SK-N-SH treated with all-trans-retinoic acid at 6 μM for 48 hours (cell line): ENCODE results near the gene SGK2.

ENCODE experiments used
- ARNTL ChIP-seq: fragments of 450-650 bp; formaldehyde crosslinking; IDR thresholded peaks from 2 replicates; pipeline ENCODE4 v1.5.0; 2020; ENCODE audit warnings: low read depth, mild to moderate bottlenecking, moderate library complexity, borderline replicate concordance
- CSDC2 ChIP-seq: fragments of 250-450 bp; sonication (Bioruptor Pico); IDR thresholded peaks from 2 replicates; pipeline ENCODE4 v1.5.0; 2020; ENCODE audit warnings: mild to moderate bottlenecking, moderate library complexity
- CSRNP3 ChIP-seq: fragments of 250-450 bp; sonication (Bioruptor Pico); IDR thresholded peaks from 2 replicates; pipeline ENCODE4 v1.5.1; 2021; ENCODE audit warnings: mild to moderate bottlenecking, moderate library complexity
- ESRRG ChIP-seq: fragments of 250-450 bp; sonication (Bioruptor Pico); IDR thresholded peaks from 2 replicates; pipeline ENCODE4 v1.6.1; 2021; ENCODE audit warnings: mild to moderate bottlenecking
- GLIS3 ChIP-seq: fragments of 250-450 bp; sonication (Bioruptor Pico); IDR thresholded peaks from 2 replicates; pipeline ENCODE4 v1.5.0; 2020; ENCODE audit warnings: mild to moderate bottlenecking, moderate library complexity
- ISL1 ChIP-seq: fragments of 250-450 bp; sonication (Bioruptor Pico); IDR thresholded peaks from 2 replicates; pipeline ENCODE4 v2.1.2; 2022; ENCODE audit warnings: mild to moderate bottlenecking, moderate library complexity
- RARB ChIP-seq: fragments of 250-450 bp; sonication (Bioruptor Pico); IDR thresholded peaks from 2 replicates; pipeline ENCODE4 v1.8.0; 2021; ENCODE audit warnings: mild to moderate bottlenecking, moderate library complexity
- SNAI2 ChIP-seq: fragments of 250-450 bp; sonication (Bioruptor Pico); IDR thresholded peaks from 2 replicates; pipeline ENCODE4 v1.5.0; 2020; ENCODE audit warnings: mild to moderate bottlenecking, moderate library complexity
- TCF4 ChIP-seq: fragments of 250-450 bp; sonication (Bioruptor Pico); IDR thresholded peaks from 2 replicates; pipeline ENCODE4 v1.8.0; 2021; ENCODE audit warnings: mild to moderate bottlenecking, moderate library complexity, borderline replicate concordance
- ZC3H10 ChIP-seq: fragments of 250-450 bp; sonication (Bioruptor Pico); IDR thresholded peaks from 2 replicates; pipeline ENCODE4 v1.5.1; 2021; ENCODE audit warnings: mild to moderate bottlenecking, moderate library complexity
- ZFP3 ChIP-seq: fragments of 250-450 bp; sonication (Bioruptor Pico); IDR thresholded peaks from 2 replicates; pipeline ENCODE4 v1.5.0; 2020; ENCODE audit warnings: mild to moderate bottlenecking, moderate library complexity
- ZNF565 ChIP-seq: fragments of 450-650 bp; formaldehyde crosslinking; conservative IDR thresholded peaks from 2 replicates; pipeline ENCODE4 v1.5.0; 2020; ENCODE audit warnings: low read depth, mild to moderate bottlenecking, moderate library complexity
- ZNF8 ChIP-seq: fragments of 450-650 bp; formaldehyde crosslinking; IDR thresholded peaks from 2 replicates; pipeline ENCODE4 v1.5.0; 2020; ENCODE audit warnings: mild to moderate bottlenecking, moderate library complexity
- TF ChIP-seq, protein P1 (sequence below): fragments of 250-450 bp; sonication (Bioruptor Pico); IDR thresholded peaks from 2 replicates; pipeline ENCODE4 v1.8.0; 2020; ENCODE audit warnings: mild to moderate bottlenecking, moderate library complexity, borderline replicate concordance

GRCh38 chr20:43534016-43534415, 24.8 kb upstream of the SGK2 start:
- TF ChIP-seq ZC3H10 (CRISPR knock-in tag), result no peak
- TF ChIP-seq CSDC2 (CRISPR knock-in tag), result no peak
- TF ChIP-seq SNAI2 (CRISPR knock-in tag), result no peak
- no peak for TF ChIP-seq ESRRG (CRISPR knock-in tag)
- no peak for TF ChIP-seq CSRNP3 (CRISPR knock-in tag)
- no peak for TF ChIP-seq RARB
- no peak for TF ChIP-seq ARNTL
- no peak for TF ChIP-seq ZFP3 (CRISPR knock-in tag)
- TF ChIP-seq TCF4, result no peak
- TF ChIP-seq, protein P1, sequence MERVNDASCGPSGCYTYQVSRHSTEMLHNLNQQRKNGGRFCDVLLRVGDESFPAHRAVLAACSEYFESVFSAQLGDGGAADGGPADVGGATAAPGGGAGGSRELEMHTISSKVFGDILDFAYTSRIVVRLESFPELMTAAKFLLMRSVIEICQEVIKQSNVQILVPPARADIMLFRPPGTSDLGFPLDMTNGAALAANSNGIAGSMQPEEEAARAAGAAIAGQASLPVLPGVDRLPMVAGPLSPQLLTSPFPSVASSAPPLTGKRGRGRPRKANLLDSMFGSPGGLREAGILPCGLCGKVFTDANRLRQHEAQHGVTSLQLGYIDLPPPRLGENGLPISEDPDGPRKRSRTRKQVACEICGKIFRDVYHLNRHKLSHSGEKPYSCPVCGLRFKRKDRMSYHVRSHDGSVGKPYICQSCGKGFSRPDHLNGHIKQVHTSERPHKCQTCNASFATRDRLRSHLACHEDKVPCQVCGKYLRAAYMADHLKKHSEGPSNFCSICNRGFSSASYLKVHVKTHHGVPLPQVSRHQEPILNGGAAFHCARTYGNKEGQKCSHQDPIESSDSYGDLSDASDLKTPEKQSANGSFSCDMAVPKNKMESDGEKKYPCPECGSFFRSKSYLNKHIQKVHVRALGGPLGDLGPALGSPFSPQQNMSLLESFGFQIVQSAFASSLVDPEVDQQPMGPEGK (CRISPR knock-in tag), result no peak
- TF ChIP-seq ZNF565, result no peak
- no peak for TF ChIP-seq ISL1 (CRISPR knock-in tag)
- no peak for TF ChIP-seq GLIS3
- TF ChIP-seq ZNF8 (CRISPR knock-in tag), result no peak
